ENCODE measurements around the gene WNT8B. TPM values are rescaled to one million over a fixed set of nuclear protein-coding genes. Genes with fewer than 3 reads are reported as not detected.

The WNT8B gene
- total and polyA plus RNA-seq, 10 of the 15 experiments (the other 5 are each of a cell fraction or from before 2014, with no cell fraction given): not detected

GRCh38 chr10:100515612-100516011, 52.8 kb downstream of the WNT8B start (continued):
- TF ChIP-seq PRDM15 (CRISPR knock-in tag; IDR thresholded peaks at IDR 0.05) (no peak), EP300 (IDR thresholded peaks at IDR 0.05; ENCODE audit: borderline replicate concordance in 1 of 2, control insufficient read depth in 1 of 2, low read depth in 2 of 2, low read length in 2 of 2) (no peak)

- H3K4me2 ChIP-seq (ENCODE audit: control insufficient read depth, insufficient read depth): no peak overlapping the region
- WGBS (ENCODE audit: insufficient coverage, insufficient replicate concordance, low lambda C conversion rate, missing lambda C conversion rate): 97% methylated on average over 2 of the region's 2 CpGs
- no peaks in the 10 kb centered on the region for H3K79me2 ChIP-seq (ENCODE audit: control insufficient read depth, insufficient read depth, low read length)
- ATAC-seq (peak; percentile 30; the same call in 1 of the 3 replicates), FAIRE-seq (no peak), DNase-seq (ENCODE audit: low read depth, low spot score) (no peak)
- no peak overlapping the region for H3K9ac ChIP-seq (ENCODE audit: control insufficient read depth, insufficient read depth, low read length)
- BruUV-seq (replicated peaks): no TSS peak
- H4K20me1 ChIP-seq (ENCODE audit: control insufficient read depth, insufficient read depth): no peaks in the 10 kb centered on the region
- H3K4me1 ChIP-seq (ENCODE audit: control insufficient read depth, insufficient read depth, low read length): no peaks in the 10 kb centered on the region
- in situ Hi-C loops (cut with MboI) (no loop called here), intact Hi-C loops (cut with micrococcal nuclease; ENCODE audit: unreplicated experiment) (no loop called here)
- H3K27ac ChIP-seq (ENCODE audit: control insufficient read depth, insufficient read depth): no peak overlapping the region
- H3K27me3 ChIP-seq (replicated peaks in 1 of 2; ENCODE audit: control insufficient read depth in 2 of 2, insufficient read depth in 2 of 2, low read length in 1 of 2): no peaks in the 10 kb centered on the region
- no peak overlapping the region for H2AFZ ChIP-seq (ENCODE audit: control insufficient read depth, low read depth, low read length)
- H3K9me3 ChIP-seq (replicated peaks; ENCODE audit: control insufficient read depth, insufficient read depth, low read length): no peaks in the 10 kb centered on the region
- no peak overlapping the region for H3K4me3 ChIP-seq
- CTCF ChIA-PET: interaction anchor here (0.7 to 3.5 kb wide), 11 partner anchors 8 to 670 kb away, joined by 3 to 49 read pairs (median 28); partner anchors contain the start of genes HIF1AN and SCD
- SMC1A ChIA-PET (ENCODE audit: uncharacterized antibody, unreplicated experiment): interaction anchor here (2.4 to 3.8 kb wide), 2 partner anchors 10 to 139 kb away, joined by 5 to 23 read pairs; no protein-coding TSS in a partner anchor
- H3K36me3 ChIP-seq (ENCODE audit: control insufficient read depth in 2 of 2, insufficient read depth in 2 of 2, low read length in 1 of 2): no peaks in the 10 kb centered on the region; a peak in 2 of 4 replicates
- RAD21 ChIA-PET (ENCODE audit: unreplicated experiment): interaction anchor here (1.0 kb wide), 1 partner anchor 39 kb away, joined by 3 read pairs; no protein-coding TSS in a partner anchor
- POLR2A ChIA-PET: no interaction called here
- peak; percentile 5 to 11 (median 7); a peak in 1 of 6 replicates for TF ChIP-seq CTCF (IDR thresholded peaks at IDR 0.05 in 2 of 3, conservative IDR thresholded peaks at IDR 0.05 in 1 of 3; ENCODE audit: control insufficient read depth in 2 of 3, extremely low read depth in 1 of 3, insufficient read depth in 1 of 3, low read depth in 3 of 3, low read length in 3 of 3)
- TF ChIP-seq MXI1 (IDR thresholded peaks at IDR 0.05; ENCODE audit: low read depth, low read length): no peak
- TF ChIP-seq BACH1 (IDR thresholded peaks at IDR 0.05; ENCODE audit: borderline replicate concordance): no peak
- no peak for TF ChIP-seq E2F4 (IDR thresholded peaks at IDR 0.05; ENCODE audit: low read depth, low read length)
- no peak for TF ChIP-seq ATF2 (IDR thresholded peaks at IDR 0.05; ENCODE audit: low read length)
- no peak for TF ChIP-seq MYC (IDR thresholded peaks at IDR 0.05; ENCODE audit: insufficient read depth, insufficient read length, insufficient replicate concordance, low read length, severe bottlenecking)
Measured at GRCh38 chr10:100516847-100517246, 54.0 kb downstream of the WNT8B start.

Data from GM12878 (cell line).